Fibroblast of the aortic adventitia (primary cell): ENCODE data around the gene UBE2B. TPM values are rescaled to one million over a fixed set of nuclear protein-coding genes. Genes with fewer than 3 reads are reported as not detected.

Experiments
- DNase-seq: peaks from one replicate; pipeline ENCODE4 v3.0.0-alpha.2; 2010; ENCODE audit warnings: low read depth
- H3K4me3 ChIP-seq: 2 replicates; pipeline ENCODE4 v1.5.1; 2011; ENCODE audit warnings: low read depth, mild to moderate bottlenecking, control low read depth, low read length, moderate library complexity
- total RNA-seq: library from RNA; depleted of rRNA; stranded (reverse); fragments of >200 nt; gene quantifications from 2 replicates; pipeline ENCODE4 v1.2.3, GENCODE V29; 2012; ENCODE audit warnings: low replicate concordance
- TF ChIP-seq, protein P1 (sequence below): IDR thresholded peaks from 2 replicates; pipeline ENCODE4 v1.5.1; 2011; ENCODE audit warnings: mild to moderate bottlenecking, low read length, control low read depth, inconsistent platforms; ENCODE audit not compliant: insufficient read depth

UBE2B gene
- total RNA-seq, 1 donor, result 49.1 TPM

GRCh38 chr5:134383980-134384697, 12.8 kb downstream of the UBE2B start:
- no peak overlapping the region for H3K4me3 ChIP-seq
- DNase-seq, result no peak
- TF ChIP-seq, protein P1, sequence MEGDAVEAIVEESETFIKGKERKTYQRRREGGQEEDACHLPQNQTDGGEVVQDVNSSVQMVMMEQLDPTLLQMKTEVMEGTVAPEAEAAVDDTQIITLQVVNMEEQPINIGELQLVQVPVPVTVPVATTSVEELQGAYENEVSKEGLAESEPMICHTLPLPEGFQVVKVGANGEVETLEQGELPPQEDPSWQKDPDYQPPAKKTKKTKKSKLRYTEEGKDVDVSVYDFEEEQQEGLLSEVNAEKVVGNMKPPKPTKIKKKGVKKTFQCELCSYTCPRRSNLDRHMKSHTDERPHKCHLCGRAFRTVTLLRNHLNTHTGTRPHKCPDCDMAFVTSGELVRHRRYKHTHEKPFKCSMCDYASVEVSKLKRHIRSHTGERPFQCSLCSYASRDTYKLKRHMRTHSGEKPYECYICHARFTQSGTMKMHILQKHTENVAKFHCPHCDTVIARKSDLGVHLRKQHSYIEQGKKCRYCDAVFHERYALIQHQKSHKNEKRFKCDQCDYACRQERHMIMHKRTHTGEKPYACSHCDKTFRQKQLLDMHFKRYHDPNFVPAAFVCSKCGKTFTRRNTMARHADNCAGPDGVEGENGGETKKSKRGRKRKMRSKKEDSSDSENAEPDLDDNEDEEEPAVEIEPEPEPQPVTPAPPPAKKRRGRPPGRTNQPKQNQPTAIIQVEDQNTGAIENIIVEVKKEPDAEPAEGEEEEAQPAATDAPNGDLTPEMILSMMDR, result no peak

DNA sequence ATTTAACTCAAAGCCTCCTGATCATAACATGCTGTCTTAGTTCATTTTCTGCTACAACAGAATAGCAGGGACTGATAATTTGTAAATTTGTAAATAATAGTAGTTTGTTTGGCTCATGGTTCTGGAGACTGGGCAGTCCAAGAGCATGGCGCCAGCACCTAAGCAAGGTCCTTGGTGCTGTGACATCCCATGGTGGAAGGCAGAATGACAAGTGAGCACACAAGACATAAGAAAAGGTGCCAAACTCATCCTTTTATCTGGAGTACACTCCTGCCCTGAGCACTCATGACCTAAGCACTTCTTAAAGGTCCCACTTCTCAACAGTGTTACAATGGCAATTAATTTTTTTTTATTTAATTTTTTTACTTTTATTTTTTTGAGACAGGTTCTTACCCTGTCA, 16.1 kb downstream of the UBE2B start:
- no peak overlapping the region for H3K4me3 ChIP-seq
- DNase-seq, result no peak
- TF ChIP-seq, protein P1, result no peak

DNA sequence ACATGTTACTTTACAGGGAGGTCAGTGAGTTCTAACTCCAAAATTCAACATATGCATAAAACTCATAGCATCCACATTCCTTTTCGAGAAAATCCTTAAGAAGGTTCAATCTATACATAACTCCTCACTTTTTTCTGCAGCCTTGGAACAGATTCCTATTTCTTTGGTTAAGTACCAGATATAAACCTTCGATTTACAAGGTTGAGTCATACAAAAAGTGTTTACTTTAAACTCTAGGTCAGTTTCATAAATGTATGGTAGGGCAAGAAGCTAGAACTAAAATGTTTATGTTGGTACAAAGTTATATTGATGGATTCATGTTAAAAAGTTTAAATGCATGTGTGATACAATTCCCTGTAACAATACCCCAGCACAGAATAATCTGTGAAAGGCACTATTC, 20.9 kb downstream of the UBE2B start:
- TF ChIP-seq, protein P1, result no peak
- DNase-seq, result no peak
- H3K4me3 ChIP-seq, result no peak overlapping the region

- H3K4me3 ChIP-seq, result no peak overlapping the region
- no peak for DNase-seq
- TF ChIP-seq, protein P1, result no peak
Measured at GRCh38 chr5:134394932-134395331, 23.6 kb downstream of the UBE2B start.

- TF ChIP-seq, protein P1, result no peak
Measured at GRCh38 chr5:134396274-134396673, 24.9 kb downstream of the UBE2B start.

GRCh38 chr5:134397196-134397595, 25.8 kb downstream of the UBE2B start:
- DNase-seq, result no peak
- H3K4me3 ChIP-seq, result no peak overlapping the region
- TF ChIP-seq, protein P1, result no peak

More at GRCh38 chr5:134396274-134396673, 24.9 kb downstream of the UBE2B start:
- no peak overlapping the region for H3K4me3 ChIP-seq
- no peak for DNase-seq

DNA sequence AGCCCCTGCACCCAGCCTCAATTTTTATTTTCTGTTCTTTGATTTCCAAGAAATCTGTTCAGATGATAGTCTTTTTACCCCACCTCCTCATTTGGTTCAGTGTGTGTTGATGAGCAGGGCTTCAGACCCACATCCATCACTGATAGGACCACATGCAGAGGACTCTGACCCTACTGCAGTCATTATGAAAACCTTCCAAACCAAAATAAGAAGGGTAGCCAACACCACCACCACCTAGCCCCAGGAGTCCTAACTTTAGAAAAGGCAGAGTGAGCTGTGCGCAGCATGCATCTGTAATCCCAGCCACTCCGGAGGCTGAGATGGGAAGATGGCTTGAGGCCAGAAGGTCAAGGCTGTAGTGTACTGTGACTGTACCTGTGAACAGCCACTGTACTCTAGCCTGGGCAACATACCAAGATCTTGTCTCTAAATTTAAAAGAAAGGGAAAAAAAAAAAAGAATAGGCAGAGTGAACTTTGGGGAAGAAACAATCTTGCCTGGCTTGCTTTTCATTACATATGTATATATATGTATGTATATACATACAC, 27.3 kb downstream of the UBE2B start:
- TF ChIP-seq, protein P1, result no peak
- no peak for DNase-seq
- H3K4me3 ChIP-seq, result no peak overlapping the region
